ENCODE measurements around the gene AMZ1.

DNA sequence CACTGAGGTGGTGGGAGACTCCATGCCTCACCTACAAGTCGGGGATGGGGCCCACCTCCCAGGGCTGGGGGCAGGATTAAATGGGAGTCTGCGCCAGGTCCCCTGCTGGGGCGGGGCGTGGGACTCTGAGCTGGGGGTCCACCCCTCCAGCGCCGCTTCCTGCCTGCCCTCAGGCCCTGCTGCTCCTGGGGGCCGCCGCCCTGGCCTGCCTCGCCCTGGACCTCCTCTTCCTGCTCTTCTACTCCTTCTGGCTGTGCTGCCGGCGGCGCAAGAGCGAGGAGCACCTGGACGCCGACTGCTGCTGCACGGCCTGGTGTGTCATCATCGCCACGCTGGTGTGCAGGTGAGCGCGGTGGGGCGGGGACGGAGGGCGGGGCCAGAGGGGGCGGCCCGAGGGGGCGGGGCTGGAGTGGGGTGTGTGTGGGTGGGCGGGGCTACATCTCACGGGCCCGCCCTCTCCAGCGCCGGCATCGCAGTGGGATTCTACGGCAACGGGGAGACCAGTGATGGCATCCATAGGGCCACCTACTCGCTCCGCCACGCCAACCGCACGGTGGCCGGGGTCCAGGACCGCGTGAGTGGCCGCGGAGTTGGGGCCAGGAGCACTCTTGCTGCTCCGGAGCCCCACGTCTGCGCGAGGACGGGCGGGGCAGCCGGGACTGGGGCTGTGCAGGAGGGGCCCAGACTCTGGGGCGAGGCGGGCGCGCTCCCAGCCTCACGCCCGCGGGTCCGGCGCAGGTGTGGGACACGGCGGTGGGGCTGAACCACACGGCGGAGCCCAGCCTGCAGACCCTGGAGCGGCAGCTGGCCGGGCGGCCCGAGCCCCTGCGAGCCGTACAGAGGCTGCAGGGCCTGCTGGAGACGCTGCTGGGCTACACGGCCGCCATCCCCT lies 41.1 kb upstream of the AMZ1 start:
- no peak for TF ChIP-seq POLR2A (IDR thresholded peaks at IDR 0.05)
- TF ChIP-seq EP300 (IDR thresholded peaks at IDR 0.05) = no peak
- TF ChIP-seq, protein P1, sequence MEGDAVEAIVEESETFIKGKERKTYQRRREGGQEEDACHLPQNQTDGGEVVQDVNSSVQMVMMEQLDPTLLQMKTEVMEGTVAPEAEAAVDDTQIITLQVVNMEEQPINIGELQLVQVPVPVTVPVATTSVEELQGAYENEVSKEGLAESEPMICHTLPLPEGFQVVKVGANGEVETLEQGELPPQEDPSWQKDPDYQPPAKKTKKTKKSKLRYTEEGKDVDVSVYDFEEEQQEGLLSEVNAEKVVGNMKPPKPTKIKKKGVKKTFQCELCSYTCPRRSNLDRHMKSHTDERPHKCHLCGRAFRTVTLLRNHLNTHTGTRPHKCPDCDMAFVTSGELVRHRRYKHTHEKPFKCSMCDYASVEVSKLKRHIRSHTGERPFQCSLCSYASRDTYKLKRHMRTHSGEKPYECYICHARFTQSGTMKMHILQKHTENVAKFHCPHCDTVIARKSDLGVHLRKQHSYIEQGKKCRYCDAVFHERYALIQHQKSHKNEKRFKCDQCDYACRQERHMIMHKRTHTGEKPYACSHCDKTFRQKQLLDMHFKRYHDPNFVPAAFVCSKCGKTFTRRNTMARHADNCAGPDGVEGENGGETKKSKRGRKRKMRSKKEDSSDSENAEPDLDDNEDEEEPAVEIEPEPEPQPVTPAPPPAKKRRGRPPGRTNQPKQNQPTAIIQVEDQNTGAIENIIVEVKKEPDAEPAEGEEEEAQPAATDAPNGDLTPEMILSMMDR (IDR thresholded peaks at IDR 0.05) = no peak
- no peak for TF ChIP-seq POLR2AphosphoS5 (IDR thresholded peaks at IDR 0.05)
